OCI-LY1 (cell line): ENCODE data around the gene BPIFB2.

Source experiments
- CTCF ChIP-seq: fragments of 200-600 bp; sonication (generic), shearing (Covaris generic); IDR thresholded peaks from 2 replicates; pipeline ENCODE4 v1.5.1; 2017; ENCODE audit warnings: mild to moderate bottlenecking, antibody characterized with exemption, low read length, moderate library complexity, mixed read lengths
- EZH2 ChIP-seq: fragments of 200-600 bp; sonication (generic), shearing (Covaris generic); IDR thresholded peaks from 2 replicates; pipeline ENCODE4 v1.8.0; 2017; ENCODE audit warnings: borderline replicate concordance, mixed run types, mild to moderate bottlenecking, antibody characterized with exemption, low read length, moderate library complexity, mixed read lengths

DNA sequence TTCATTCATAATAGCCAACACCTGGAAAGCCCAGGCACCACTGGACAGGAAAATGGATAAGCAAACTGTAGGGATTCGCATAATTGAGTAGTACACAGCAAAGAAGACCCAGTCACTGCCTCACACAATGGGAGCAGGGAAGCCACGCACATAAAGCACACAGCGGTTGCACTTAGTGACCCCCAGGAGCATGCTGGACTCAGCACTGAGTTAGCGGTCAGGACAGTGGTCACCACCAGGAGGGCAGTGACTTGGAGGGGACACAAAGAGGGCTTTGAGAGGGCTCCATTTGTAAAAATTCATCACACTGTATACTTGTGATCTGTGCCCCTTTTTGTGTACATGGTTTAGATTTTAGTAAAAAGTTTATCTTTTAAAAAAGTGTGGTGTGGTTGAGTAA, 43.8 kb downstream of the BPIFB2 start:
- TF ChIP-seq CTCF (no peak), EZH2 (no peak)
